Heart right ventricle (tissue), 16 donors: Measurements from ENCODE around the gene NAP1L1. TPM values are rescaled to one million over a fixed set of nuclear protein-coding genes. Genes with fewer than 3 reads are reported as not detected.
A peak's percentile ranks its signal among the peaks of the same experiment; 100 is the strongest.

ENCODE experiments used
- ATAC-seq, 8 donors: fragments of 200-7000 bp; cut with Tn5 transposase; one replicate each; pipeline ENCODE4 v1.9.1; 2020; ENCODE audit warnings: mild to moderate bottlenecking in 8 of 8, moderate library complexity in 8 of 8, moderate number of reproducible peaks in 1 of 8
- DNase-seq, 2 donors: peaks; one replicate each; pipeline ENCODE4 v3.0.0-alpha.2; 2020
- H3K27ac ChIP-seq, 10 donors: fragments of 200-600 bp; sonication (generic) in 2 of 10; one replicate each; pipeline versions ENCODE4 v1.5.0 to v1.8.0; 2020 to 2022; ENCODE audit warnings: mild to moderate bottlenecking in 3 of 10
- H3K27me3 ChIP-seq, 7 donors: fragments of 200-600 bp; one replicate each; pipeline ENCODE4 v1.8.0; 2021 to 2022; ENCODE audit warnings: mild to moderate bottlenecking in 2 of 7
- H3K36me3 ChIP-seq, 9 donors: fragments of 200-600 bp; sonication (generic) in 1 of 9; one replicate each; pipeline versions ENCODE4 v1.5.0 to v1.8.0; 2020 to 2022; ENCODE audit warnings: mild to moderate bottlenecking in 2 of 9
- H3K4me1 ChIP-seq, 9 donors: fragments of 200-600 bp; sonication (generic) in 1 of 9; one replicate each; pipeline versions ENCODE4 v1.5.0 to v1.8.0; 2020 to 2022; ENCODE audit warnings: mild to moderate bottlenecking in 4 of 9
- H3K4me3 ChIP-seq, 10 donors: fragments of 200-600 bp; sonication (generic) in 2 of 10; one replicate each; pipeline versions ENCODE4 v1.5.0 to v1.8.0; 2020 to 2022; ENCODE audit warnings: mild to moderate bottlenecking in 7 of 10, moderate library complexity in 2 of 10
- H3K9me3 ChIP-seq, 11 donors: fragments of 200-600 bp in 10 of 11; sonication (generic) in 2 of 11; one replicate each; pipeline versions ENCODE4 v1.5.0 to v1.8.0; 2013 to 2022; ENCODE audit warnings: mild to moderate bottlenecking in 2 of 11, control low read depth in 1 of 11, moderate library complexity in 1 of 11
- WGBS, 2 donors: extraction: QIAGEN DNeasy Blood & Tissue Kit; methylation state at CpG; one replicate each; pipeline ENCODE4 v1.1.7; 2013; ENCODE audit warnings: inconsistent platforms in 1 of 2; 5-methylcytosine and 5-hydroxymethylcytosine counted together
- intact Hi-C, 10 donors: fragments of 100-400 bp; cut with DNase I; formaldehyde crosslinking; loops; one replicate each; pipeline versions ENCODE4 v1.11.1 to v1.14.2; 2022
- long read RNA-seq, 3 donors: library from polyadenylated mRNA; unstranded; transcript quantifications; one replicate each; pipeline ENCODE4 v2.0.0, GENCODE V29; 2020 to 2021
- polyA plus RNA-seq, 2 donors: library from polyadenylated mRNA; stranded (reverse); fragments of 200-250 nt; gene quantifications; one replicate each; pipeline ENCODE4 v1.2.3, GENCODE V29; 2013
- total RNA-seq, 10 donors: library from RNA; stranded (reverse); fragmentation: NEBNext Ultra II Directional in 3 of 10; extraction: Animal tissue kit (Norgen Biotek cat#: 25700) in 3 of 10; gene quantifications; one replicate each; pipeline versions ENCODE4 v1.2.1 to v1.2.4, GENCODE V29; 2021 to 2023
- TF ChIP-seq, protein P1 (sequence below), 9 donors: fragments of 200-600 bp; sonication (generic) in 2 of 9; IDR thresholded peaks; one replicate each; pipeline versions ENCODE4 v1.5.0 to v1.8.0; 2021 to 2022; ENCODE audit warnings: antibody characterized with exemption in 9 of 9, mild to moderate bottlenecking in 5 of 9, moderate library complexity in 1 of 9
- donor health status: Arrhythmogenic right ventricular cardiomyopathy.
- donor health status: ischemic (EF 13 %, LVEDD 7.1; RV severe dilation, severe dysfunction).
- donor health status: healthy with polysubstance abuse.
- donor health status: DM: no; HTN: yes; CAD: no.
- donor health status: DM: no; HTN: no; CAD: no.
- donor health status: ischemic (EF 25% LVEDD 6.9; RV normal size, moderate dysfunction).
- donor health status: ischemic (EF 25% LVEDD 5.7; RV mildly dilated, moderate dysfunction).
- donor health status: healthy.
- donor health status: DM: yes; HTN: yes; CAD: no.
- donor health status: Ischemic cardiomyopathy.
- donor health status: ischemic (EF 35%, LVEDD 5.7; RV mildly dilated, moderate dysfunction).
- donor health status: nonischemic (EF 11% LVEDD 7.7; RV severe dilation, severe dysfunction).
- donor health status: DM: yes; HTN: yes; CAD: no.
- donor health status: PGD.
- donor health status: ischemic (EF 29% LVEDD 5.4; RV normal size, mild dysfunction).
- donor health status: nonischemic (EF 23%, LVEDD 6.1; RV moderate dilation, normal function).

NAP1L1 gene, protein sequence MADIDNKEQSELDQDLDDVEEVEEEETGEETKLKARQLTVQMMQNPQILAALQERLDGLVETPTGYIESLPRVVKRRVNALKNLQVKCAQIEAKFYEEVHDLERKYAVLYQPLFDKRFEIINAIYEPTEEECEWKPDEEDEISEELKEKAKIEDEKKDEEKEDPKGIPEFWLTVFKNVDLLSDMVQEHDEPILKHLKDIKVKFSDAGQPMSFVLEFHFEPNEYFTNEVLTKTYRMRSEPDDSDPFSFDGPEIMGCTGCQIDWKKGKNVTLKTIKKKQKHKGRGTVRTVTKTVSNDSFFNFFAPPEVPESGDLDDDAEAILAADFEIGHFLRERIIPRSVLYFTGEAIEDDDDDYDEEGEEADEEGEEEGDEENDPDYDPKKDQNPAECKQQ
- total RNA-seq (100 to 1,000 TPM; 224 to 363 (median 264) TPM), polyA plus RNA-seq (100 to 1,000 TPM; 164 to 196 TPM)
- long read RNA-seq, donor 1, full-length matches to known transcripts = 37 of 74 reads
- long read RNA-seq, donor 1, partial matches to known transcripts = 23 of 74 reads
- long read RNA-seq, donor 1, other reads (novel, unspliced or antisense) = 14 of 74 reads
- long read RNA-seq, donor 2, full-length matches to known transcripts = 30 of 80 reads
- long read RNA-seq, donor 2, partial matches to known transcripts = 35 of 80 reads
- long read RNA-seq, donor 2, other reads (novel, unspliced or antisense) = 15 of 80 reads
- long read RNA-seq, donor 3, full-length matches to known transcripts = 36 of 77 reads
- long read RNA-seq, donor 3, partial matches to known transcripts = 16 of 77 reads
- long read RNA-seq, donor 3, other reads (novel, unspliced or antisense) = 25 of 77 reads

DNA sequence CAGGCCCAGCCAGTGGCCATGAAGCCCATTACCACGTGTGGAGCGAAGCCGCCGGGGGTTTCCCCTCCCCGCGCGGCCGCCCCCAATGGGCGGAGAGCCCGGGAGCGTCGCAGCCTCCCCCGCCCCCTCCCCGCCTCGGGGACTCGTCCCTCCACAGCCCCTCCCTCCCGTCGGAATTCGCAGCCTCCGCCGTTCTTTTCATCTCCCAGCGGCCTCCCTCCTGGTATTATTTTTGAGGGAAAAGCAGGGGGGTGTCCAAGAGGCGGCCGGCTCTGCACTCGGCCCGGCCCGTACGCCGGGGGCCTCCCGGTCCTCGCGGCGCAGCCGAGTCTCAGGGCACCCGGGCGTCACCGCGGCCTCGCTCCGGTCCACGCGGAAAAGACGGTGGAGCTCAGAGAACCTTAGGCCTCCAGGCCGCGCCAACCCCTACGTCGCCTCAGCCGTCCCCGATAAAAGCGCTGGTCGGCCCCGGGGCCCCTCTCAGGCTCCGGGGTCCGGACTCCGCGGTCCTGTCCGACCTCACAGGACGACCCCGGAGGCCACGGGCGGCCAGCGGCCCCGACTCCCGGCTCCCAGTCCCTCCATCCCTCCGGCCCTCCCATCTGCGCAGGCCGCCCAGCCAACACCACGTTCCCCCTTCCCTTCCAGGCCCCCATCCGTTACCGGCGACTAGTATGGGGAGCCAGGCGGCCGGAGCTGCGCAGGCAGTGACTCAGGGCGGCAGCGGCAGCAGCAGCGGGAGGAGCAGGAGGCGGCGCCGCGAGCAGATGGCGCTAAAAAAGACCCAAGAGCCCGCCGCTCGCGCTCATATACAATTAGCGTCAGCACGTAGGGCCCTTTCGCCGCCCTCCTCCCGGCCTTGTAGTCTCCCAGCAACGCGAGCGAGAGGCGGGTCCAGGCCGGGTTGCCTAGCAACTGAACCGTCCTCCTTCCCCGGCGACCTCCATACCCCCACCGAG is at the start of gene NAP1L1:
NAP1L1 (minus strand) TSS at position 782 of the 959 bp plus-strand sequence. CDS start 10,466 bp downstream, outside the sequence.
- peak within 1 kb of the TSS; percentile 74 to 97 (median 88) for H3K4me3 ChIP-seq
- 1% methylated on average over 87 to 100 of the region's 100 CpGs for WGBS, 2 donors
- ATAC-seq (peak; percentile 96 to 98 (median 96)), DNase-seq (peak; percentile 98)
- intact Hi-C loops = loop anchor here in 7 of 10 donors (2.0 to 10.0 kb wide), 8 partner anchors 71 to 481 kb away; partner anchors contain the start of genes BBS10 (in 5 of the 7) and OSBPL8 (in 1 of the 7)
- peak within 1 kb of the TSS; percentile 95 to 100 (median 98) for H3K27ac ChIP-seq
- H3K36me3 ChIP-seq = peaks cover 0 to 20% (median 0%) of the 10 kb centered on the region in 9 donors
- H3K9me3 ChIP-seq = peaks cover 0 to 5% (median 1%) of the 10 kb centered on the region in 11 donors
- H3K4me1 ChIP-seq = peaks cover 0 to 50% (median 31%) of the 10 kb centered on the region in 9 donors
- no peaks in the 10 kb centered on the region for H3K27me3 ChIP-seq
- TF ChIP-seq, protein P1, sequence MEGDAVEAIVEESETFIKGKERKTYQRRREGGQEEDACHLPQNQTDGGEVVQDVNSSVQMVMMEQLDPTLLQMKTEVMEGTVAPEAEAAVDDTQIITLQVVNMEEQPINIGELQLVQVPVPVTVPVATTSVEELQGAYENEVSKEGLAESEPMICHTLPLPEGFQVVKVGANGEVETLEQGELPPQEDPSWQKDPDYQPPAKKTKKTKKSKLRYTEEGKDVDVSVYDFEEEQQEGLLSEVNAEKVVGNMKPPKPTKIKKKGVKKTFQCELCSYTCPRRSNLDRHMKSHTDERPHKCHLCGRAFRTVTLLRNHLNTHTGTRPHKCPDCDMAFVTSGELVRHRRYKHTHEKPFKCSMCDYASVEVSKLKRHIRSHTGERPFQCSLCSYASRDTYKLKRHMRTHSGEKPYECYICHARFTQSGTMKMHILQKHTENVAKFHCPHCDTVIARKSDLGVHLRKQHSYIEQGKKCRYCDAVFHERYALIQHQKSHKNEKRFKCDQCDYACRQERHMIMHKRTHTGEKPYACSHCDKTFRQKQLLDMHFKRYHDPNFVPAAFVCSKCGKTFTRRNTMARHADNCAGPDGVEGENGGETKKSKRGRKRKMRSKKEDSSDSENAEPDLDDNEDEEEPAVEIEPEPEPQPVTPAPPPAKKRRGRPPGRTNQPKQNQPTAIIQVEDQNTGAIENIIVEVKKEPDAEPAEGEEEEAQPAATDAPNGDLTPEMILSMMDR (IDR thresholded peaks at IDR 0.05) = no peak

DNA sequence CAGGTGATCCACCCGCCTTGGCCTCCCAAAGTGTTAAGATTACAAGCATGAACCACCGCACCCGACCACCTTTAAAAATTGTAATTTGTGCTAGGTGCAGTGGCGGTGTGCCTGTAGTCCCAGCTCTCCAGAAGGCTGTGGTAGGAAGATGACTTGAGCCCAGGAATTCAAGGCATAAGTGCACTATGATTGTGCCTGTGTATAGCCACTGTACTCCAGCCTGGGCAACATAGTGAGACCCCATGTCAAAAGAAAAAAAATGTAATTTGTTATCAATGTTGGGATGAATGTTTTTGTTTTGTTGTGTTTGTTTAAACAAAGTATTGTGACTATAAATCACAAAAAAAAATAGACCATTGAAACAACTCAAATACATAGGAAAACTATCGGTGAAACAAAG is 43.1 kb upstream of the NAP1L1 start:
- TF ChIP-seq, protein P1 (IDR thresholded peaks at IDR 0.05) = no peak
- no peak for ATAC-seq
- 96% methylated on average over 5 of the region's 5 CpGs for WGBS, 2 donors

DNA sequence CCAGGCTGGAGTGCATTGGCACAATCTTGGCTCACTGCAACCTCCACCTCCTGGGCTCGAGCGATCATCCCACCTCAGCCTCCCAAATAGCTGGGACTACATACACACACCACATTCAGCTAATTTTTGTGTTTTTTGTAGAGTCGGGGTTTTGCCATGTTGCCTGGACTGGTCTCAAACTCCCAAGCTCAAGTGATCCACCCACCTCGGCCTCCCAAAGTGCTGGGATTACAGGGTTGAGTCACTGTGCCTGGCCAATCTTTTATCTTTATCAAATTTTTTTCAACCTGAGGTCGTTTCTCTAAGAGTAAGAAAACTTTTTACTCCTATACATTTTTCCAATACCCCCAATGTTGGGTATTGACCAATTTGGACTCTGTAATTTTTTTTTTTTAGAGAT is 40.0 kb upstream of the NAP1L1 start:
- Histone ChIP-seq H3K9me3 (no peaks in the 10 kb centered on the region), H3K4me1 (peaks cover 0 to 7% (median 0%) of the 10 kb centered on the region in 9 donors), H3K36me3 (no peaks in the 10 kb centered on the region), H3K27ac (peak overlapping the region in 1 of 10 donors; percentile 56), H3K4me3 (no peak overlapping the region), H3K27me3 (no peaks in the 10 kb centered on the region)
- 79% methylated on average over 5 of the region's 5 CpGs for WGBS, 2 donors
- TF ChIP-seq, protein P1 (IDR thresholded peaks at IDR 0.05) = no peak
- intact Hi-C loops = no loop called here
- DNase-seq (no peak), ATAC-seq (no peak)

More for the DNA sequence above, 43.1 kb upstream of the NAP1L1 start:
- H3K4me3 ChIP-seq = no peak overlapping the region
- H3K9me3 ChIP-seq = no peaks in the 10 kb centered on the region
- intact Hi-C loops = no loop called here
- peaks cover 0 to 7% (median 0%) of the 10 kb centered on the region in 9 donors for H3K4me1 ChIP-seq
- DNase-seq = no peak
- no peaks in the 10 kb centered on the region for H3K36me3 ChIP-seq
- no peaks in the 10 kb centered on the region for H3K27me3 ChIP-seq
- H3K27ac ChIP-seq = no peak overlapping the region
